ACHN (cell line): Measurements from ENCODE around the gene MLLT3.

Experiments used
- DNase-seq: peaks from one replicate; pipeline ENCODE4 v3.0.0-alpha.2; 2015
- in situ Hi-C: cut with HindIII; loops from 2 replicates; pipeline ENCODE4 v1.10.0; 2017; ENCODE audit warnings: low sequenced_read_pairs, low pct_ligation_motif_present, low pct_unique_long_range_greater_than_20kb

The MLLT3 gene

DNA sequence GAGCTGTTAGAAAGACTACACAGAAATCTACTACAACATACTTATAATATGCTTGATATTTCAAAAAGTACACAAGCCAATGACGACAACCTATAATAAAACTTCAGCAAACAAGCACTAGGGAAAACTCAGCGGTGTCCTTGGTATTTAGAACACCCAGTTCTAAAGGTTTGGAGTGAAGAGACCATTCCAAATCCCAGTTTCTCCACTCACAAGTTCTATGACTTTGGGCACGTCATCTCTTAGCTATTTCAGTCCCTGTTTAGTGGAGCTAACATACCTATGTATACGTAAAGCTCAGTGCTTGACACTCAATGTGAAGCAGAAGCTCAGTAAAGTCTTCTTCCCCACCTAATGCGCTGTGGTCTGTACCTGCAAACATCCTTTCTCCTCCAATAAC lies 52.8 kb downstream of the MLLT3 start:
- in situ Hi-C loops, result no loop called here
- no peak for DNase-seq

DNA sequence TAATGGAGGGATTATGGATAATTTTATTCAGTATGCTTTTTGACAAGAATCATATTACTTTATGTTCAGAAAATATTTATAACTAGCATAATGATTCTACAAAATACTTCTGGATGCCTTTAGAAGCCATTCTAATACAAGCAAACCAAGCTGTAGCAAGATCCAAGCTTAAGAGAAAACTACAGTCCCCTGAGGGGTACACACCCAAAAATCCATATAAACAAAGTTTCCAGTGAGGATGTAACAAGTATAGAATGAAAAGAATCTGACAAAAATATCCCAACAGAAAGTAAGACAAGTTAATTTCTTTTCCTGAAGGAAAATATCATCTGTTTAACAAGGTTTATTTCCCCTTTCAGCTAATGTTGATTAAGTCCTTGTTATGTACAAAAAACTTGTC lies 53.9 kb downstream of the MLLT3 start:
- in situ Hi-C loops, result no loop called here
- no peak for DNase-seq

DNA sequence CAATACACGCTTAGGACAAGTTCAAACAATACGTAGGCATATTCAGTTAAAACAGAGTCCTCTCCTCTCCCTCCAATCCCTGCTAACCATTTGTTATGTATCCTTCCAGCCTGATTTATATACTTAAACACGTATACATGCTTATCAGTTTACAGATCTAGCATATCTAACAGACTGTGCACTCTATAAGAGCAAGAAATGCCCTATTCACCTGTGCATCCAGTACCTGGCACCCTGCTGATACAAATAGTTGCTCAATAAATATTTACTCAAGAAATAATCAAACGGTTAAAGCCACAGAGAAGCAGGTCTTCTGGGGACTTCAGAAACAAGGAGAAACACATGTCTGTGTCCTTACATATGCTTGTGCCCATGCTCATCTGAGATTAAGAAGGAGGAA lies 55.9 kb downstream of the MLLT3 start:
- in situ Hi-C loops, result no loop called here
- DNase-seq, result no peak

DNA sequence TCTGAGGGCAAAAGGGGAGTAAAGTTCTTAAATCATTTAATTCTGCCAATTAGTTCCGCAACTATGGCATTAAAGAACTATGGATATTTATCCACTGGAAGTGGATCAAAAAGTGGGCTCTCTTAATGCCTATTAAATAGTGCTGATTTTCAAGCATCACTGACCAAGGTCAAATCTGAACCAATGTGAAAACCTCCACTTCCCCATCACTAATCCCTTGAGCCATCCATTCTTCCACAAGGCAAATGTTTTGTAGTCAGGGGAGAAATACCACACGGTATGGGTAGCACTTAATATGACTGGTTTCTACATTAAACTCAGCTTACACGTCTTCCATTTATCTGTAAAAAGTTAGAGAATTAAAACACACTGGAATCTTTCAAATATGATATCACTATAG lies 57.6 kb downstream of the MLLT3 start:
- DNase-seq, result no peak
- in situ Hi-C loops, result no loop called here

DNA sequence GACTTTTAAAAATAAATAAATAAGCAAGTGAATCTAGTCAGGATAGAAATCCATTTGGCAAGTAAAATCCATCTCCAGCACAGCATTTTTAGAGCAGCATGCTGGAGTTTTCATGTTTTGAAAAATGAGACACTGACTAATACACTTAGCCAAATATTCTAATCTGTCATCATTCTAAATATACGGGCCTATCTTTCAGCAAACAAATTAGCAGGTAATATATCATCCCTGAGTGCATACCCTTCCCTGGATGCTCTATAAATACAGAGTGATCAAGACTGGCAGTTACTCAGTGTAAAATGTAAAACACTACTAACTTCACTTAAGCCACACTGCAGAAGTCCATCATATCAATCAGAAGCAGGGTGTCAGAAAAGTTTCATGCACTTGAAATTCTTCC lies 58.4 kb downstream of the MLLT3 start:
- in situ Hi-C loops, result no loop called here

DNA sequence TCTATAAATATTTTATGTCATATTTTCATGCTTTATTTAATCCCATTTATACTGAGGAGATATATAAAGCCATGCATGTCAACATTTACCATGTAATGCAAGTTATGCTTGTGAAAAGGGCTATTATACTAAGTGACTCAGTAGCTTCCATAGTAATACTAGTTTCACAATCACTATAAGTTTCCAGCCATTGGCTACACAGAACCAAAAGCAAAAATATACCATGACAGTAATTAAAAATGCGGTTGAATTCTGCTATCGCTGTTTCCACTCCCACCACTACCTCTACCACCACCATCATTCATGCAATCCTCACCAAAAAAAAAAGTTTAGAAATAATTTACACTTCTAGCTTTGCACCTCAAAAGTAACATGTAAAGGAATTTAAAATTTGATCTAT lies 60.2 kb downstream of the MLLT3 start:
- no peak for DNase-seq
- in situ Hi-C loops, result no loop called here

More for the DNA sequence above, 58.4 kb downstream of the MLLT3 start:
- DNase-seq, result no peak

DNA sequence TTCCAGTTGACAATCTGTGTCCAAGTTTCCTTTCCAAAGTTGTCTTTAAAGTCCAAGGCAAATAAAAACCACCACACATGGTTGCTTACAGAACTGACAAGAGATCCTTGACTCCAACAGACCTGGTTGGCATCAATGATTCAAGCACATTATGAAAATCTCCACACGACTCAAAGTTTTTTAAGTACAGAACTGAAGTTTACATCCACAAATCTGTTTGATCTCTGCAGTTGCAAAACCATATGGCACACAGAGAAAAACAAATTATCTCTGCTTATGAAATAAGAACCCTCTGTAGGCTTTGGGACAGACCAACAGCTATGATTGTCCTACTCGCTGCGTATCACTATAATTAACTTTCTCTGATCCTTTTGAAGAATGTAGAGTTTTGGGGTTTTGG lies 60.8 kb downstream of the MLLT3 start:
- no peak for DNase-seq
- in situ Hi-C loops, result no loop called here

DNA sequence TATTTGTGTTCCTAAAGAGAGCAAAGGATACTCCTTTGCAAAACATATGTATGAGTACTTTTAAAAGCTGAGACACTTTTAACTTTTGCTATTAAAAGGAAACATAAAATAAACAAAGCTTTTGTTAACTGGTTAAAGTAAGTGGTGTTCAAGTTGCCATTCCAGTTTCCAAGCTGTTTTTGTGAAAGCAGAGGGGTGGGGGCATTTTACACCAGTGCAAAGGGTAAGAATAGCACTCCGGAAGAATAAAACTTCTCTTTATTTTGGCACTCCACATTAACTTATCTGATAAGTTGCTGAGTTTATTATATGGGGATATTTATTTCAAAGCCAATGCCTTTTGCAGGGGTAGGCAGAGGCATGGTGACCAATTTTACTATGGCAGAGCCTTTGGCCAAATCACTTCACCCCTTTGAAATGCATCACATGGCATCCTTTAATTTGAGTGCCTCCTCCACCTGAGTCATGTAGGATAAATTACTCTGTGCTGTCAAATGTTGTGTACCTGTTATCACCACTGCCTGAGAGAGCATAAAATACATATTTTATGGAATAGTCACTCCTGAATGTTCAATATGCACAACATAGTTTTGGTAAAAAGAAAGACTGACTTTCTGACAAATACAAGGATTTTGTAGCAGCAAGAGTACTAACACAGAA lies 62.9 kb downstream of the MLLT3 start:
- no peak for DNase-seq
- in situ Hi-C loops, result no loop called here

DNA sequence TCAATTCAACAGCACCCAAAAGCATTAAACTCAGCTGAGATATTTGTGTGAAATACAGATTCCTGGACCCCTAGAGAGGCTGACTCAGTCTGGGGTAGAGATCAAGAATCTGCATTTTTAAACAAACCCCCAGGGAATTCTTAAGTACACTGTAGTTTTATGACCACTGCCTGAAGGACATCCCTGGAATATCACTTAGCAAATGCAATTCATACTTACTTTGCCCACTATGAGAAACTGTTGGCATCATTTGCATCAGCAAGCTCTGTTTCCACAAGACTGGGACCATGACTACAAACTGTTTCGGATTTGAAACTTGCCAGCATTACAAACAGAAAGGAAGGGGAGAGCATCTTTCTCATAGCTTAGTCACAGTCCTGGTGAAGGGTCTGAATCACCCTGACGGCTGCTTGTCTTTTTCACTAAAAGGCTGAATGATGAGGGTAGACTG lies 63.7 kb downstream of the MLLT3 start:
- in situ Hi-C loops, result no loop called here
- DNase-seq, result no peak

DNA sequence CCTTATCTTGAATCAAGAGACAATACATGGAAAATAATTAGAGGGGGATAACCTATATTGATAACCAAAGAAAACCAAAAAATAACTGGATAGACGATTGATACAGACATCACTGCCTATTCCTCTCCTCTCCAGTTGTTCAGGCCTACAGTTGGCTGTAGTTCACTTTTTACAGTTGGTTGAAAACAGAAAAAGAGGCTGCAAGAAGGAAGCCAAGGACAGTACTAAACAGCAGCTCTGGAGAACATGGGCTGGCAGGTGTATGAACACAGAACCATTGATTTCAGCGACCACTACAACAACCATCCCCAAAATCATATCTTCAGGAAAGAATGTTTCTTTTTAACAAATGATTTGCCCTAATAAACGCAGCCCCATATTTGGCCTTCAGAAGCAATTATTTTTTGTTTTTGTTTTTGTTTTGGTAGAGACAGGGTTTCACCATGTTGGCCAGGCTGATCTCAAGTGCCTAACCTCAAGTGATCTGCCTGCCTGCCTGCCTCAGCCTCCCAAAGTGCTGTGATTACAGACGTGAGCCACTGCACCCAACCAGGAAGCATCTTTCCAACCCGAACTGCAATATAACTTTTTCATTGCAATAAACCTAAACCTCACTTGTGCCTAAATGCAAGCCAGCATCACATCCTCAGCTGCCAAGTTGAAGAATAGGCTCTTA lies 64.3 kb downstream of the MLLT3 start:
- in situ Hi-C loops, result no loop called here
- DNase-seq, result no peak

DNA sequence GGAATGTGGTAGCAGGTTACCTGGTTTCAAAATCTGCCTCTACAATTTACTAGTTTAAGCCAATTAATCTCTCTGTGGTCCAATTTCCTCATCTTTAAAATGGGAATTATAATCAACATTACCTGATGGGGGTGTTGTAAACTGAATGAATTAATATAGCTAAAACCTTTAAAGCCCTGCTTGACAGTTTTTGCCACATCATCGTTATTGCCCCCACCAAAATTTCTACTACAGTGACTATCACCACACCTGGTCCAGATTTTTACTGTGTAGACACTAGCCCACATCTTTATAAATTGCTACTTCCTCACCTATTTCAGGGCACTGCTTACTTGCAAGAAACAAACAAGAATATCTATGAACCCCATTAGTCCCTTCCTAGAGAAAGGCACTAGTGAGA lies 65.0 kb downstream of the MLLT3 start:
- DNase-seq, result no peak
- in situ Hi-C loops, result no loop called here

DNA sequence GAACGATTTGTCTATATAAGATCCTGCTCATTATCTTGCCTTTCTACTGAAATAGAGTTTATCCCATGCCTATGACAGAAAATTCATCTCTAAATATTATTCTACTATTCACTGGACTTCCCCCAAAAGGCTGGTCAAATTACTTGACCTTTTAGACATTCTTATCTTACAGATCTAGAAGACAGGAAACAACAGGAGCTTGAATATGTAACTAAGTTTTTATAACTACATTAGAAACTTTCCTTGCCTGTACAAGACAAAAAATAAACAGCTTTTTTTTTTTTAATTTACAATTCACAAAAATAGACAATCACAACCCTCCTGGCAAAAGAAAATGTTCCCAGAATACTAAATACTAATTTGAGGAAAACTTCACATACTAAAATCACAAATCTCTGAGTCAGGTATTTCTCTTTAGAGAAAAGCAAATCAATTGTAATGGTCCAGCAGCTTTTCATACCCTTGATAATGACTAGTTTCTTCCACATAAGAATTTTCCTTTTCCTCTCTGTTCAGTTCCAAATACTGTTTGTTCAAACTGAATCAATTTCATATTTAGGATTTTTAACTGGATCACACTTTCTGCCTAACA lies 68.6 kb downstream of the MLLT3 start:
- in situ Hi-C loops, result no loop called here

DNA sequence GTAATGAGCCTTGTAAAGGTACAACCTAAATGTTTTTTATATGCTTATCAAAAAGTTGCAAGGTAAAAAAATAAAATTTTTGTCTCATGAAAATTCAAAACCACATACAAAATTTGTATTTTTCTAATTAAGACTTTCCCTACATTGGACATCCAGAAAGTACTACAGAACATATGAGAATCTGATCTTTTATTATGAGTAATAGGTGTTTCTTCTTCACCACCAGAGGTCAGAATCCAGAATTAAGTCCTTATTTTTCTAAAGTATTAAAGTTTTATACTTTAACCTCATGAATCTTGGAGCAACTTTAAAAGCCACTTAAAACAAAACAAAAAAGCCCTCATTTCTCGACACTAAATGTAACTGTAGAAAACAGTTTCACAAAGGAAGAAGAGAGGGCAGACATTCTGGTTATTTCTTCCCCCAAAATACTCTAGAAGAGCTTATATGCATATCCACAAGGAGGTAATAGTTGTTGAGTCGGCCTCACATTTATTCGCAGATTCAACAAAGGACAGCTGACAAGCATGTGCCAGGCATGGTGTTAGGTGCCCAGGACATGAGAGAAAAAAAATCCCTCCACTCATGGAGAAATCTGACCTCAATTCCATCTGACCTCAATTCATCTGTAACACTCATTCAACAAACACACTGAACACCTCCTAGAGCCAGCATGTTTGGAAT lies 69.3 kb downstream of the MLLT3 start:
- no peak for DNase-seq
- in situ Hi-C loops, result no loop called here

More for the DNA sequence above, 68.6 kb downstream of the MLLT3 start:
- no peak for DNase-seq

DNA sequence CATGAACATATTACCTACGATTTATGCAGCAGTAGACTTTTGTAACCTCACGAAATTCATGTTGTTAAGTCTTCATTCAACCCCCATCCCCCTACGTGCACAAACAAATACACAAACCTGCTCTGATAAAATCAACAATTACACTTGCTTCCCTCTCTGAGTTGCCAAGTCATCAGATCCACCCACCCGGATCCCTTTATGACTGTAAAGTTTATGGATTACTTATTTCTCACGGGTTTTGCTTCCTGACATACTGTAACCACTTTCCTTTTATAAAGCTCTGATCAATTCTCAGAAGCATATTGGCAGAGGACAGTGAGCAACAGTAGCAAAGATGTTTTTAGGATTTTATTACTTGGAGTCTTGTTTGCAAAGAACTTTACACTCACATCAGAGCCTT lies 70.5 kb downstream of the MLLT3 start:
- in situ Hi-C loops, result no loop called here

DNA sequence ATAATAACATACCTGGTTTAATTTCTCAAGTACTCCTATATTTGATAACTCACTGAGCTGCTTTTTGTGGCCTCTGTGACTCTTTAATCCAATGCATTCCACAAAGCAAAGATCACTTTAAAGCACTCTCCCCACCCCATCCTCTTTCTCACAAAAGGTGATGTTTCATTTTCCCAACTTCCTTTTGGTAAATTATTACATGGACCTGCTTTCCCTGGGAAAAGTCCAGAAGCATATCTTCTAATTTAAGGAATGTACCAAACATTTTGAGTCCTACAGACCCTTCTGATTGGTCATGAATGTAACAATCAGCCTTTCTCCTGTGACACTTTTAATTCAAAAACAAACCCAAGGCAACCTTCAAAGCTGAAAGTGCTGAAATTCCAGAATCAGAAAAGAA lies 71.1 kb downstream of the MLLT3 start:
- no peak for DNase-seq
- in situ Hi-C loops, result no loop called here

More for the DNA sequence above, 70.5 kb downstream of the MLLT3 start:
- DNase-seq, result no peak

DNA sequence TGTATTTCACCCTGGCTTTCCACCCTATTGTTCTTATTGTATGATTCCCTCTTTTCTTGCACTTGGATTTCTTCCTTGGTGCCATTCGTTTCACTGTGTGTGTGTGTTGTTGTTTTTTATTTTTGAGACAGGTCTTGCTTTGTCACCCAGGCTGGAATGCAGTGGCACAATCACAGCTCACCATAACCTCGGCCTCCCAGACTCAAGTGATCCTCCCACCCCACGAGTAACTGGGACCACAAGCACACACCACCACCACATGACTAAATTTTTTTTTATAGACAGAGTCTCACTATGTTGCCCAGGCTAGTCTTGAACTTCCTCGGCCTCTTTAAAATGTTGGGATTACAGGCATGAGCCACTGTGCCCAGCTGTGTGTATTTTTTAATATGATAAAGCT lies 72.0 kb downstream of the MLLT3 start:
- DNase-seq, result no peak
- in situ Hi-C loops, result no loop called here

DNA sequence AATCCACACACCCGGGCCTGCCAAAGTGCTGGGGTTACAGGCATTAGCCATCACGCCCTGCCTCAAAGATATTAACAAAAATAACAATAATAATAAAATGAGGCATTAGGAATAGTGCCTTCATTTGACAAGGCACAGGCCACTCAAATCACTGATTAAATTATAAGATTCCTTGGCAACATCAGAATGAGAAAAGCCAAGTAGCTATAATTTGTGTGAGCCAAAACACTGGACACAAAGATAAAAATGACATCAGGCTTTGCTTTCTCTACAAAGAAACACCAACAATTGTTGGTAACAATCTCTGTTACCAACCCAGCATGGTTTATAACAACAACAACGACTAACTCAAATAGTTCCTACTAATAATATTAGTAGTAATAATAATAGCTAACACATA lies 73.2 kb downstream of the MLLT3 start:
- in situ Hi-C loops, result no loop called here
- no peak for DNase-seq

DNA sequence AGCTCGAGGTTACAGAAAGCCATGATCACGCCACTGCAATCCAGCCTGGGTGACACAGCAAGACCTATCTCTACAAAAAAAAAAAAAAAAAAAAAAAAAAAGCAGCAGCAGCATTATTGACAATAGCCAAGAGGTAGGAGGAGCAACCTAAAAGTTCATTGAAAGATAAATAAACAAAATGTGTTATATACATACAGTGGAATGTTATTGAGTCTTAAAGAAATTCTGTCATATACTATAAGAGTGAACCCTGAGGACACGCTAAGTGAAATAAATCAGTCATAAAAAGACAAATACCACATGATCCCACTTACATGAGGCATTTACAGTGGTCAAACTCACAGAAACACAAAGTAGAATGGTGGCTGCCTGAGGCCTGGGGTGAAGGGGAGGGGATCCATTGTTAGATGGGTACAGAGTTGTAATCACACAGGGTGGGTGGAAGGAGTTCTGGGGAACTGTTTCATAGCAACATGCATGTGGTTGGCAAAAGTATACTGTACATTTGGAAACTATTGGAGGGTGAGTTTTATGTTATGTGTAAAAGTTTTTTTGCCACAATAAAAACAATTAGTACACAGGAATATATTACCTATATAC lies 77.2 kb downstream of the MLLT3 start:
- in situ Hi-C loops, result no loop called here
- no peak for DNase-seq

DNA sequence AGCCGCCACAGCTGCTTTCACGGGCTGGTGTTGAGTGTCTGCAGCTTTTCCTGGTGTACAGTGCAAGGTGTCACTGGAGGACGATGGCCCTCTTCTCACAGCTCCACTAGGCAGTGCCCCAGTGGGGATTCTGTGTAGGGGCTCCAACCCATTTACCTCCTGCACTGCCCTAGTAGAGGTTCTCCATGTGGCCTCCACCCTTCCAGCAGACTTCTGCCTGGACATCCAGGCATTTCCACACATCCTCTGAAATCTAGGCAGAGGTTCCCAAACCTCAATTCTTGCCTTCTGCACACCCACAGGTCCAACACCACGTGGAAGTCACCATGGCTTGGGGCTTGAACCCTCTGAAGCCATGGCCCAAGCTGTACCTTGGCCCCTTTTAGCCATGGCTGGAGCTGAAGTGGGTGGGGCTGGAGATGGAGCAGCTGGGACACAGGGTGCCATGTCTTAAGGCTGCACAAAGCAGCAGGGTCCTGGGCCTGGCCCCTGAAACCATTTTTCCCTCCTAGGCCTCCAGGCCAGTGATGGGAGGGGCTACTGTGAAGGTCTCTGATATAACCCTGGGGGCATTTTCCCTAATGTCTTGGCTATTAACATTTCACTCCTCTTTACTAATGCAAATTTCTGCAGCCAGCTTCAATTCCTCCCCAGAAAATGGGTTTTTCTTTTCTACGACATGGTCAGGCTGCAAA lies 82.0 kb downstream of the MLLT3 start:
- no peak for DNase-seq
- in situ Hi-C loops, result no loop called here
